H9 (cell line): ENCODE data around the gene UMAD1. TPM values are rescaled to one million over a fixed set of nuclear protein-coding genes. Genes with fewer than 3 reads are reported as not detected.

Experiments used
- DNase-seq: peaks from one replicate; pipeline ENCODE4 v3.0.0-alpha.2; 2017
- H2AFZ ChIP-seq: one replicate; pipeline ENCODE4 v1.6.1; 2013; ENCODE audit warnings: mild to moderate bottlenecking, low read length, control low read depth, moderate library complexity
- H2AK5ac ChIP-seq: 2 replicates; pipeline ENCODE4 v1.6.1; 2013; ENCODE audit warnings: low read length, control low read depth, mixed read lengths; ENCODE audit not compliant: insufficient read length
- H2BK120ac ChIP-seq: one replicate; pipeline ENCODE4 v1.6.1; 2013; ENCODE audit warnings: low read depth, mild to moderate bottlenecking, low read length, control low read depth, inconsistent platforms; ENCODE audit not compliant: poor library complexity, severe bottlenecking
- H2BK12ac ChIP-seq: 2 replicates; pipeline ENCODE4 v1.6.1; 2013; ENCODE audit warnings: low read length, control low read depth, mixed read lengths, low read depth; ENCODE audit not compliant: insufficient read length
- H2BK15ac ChIP-seq: 2 replicates; pipeline ENCODE4 v1.6.1; 2013; ENCODE audit warnings: low read depth, low read length, control low read depth
- H2BK20ac ChIP-seq: one replicate; pipeline ENCODE4 v1.6.1; 2013; ENCODE audit warnings: low read depth, mild to moderate bottlenecking, low read length, control low read depth, inconsistent platforms; ENCODE audit not compliant: poor library complexity, severe bottlenecking
- H2BK5ac ChIP-seq: 2 replicates; pipeline ENCODE4 v1.6.1; 2013; ENCODE audit warnings: low read length, control low read depth, mixed read lengths; ENCODE audit not compliant: insufficient read length
- H3K14ac ChIP-seq: 2 replicates; pipeline ENCODE4 v1.6.1; 2013; ENCODE audit warnings: low read length, control low read depth; ENCODE audit not compliant: insufficient read depth
- H3K18ac ChIP-seq: 2 replicates; pipeline ENCODE4 v1.6.1; 2013; ENCODE audit warnings: low read depth, mild to moderate bottlenecking, mixed read lengths, low read length, control low read depth; ENCODE audit not compliant: insufficient read length
- H3K23ac ChIP-seq: 2 replicates; pipeline ENCODE4 v1.6.1; 2013; ENCODE audit warnings: low read length, control low read depth, mixed read lengths, low read depth; ENCODE audit not compliant: insufficient read length
- H3K23me2 ChIP-seq: 2 replicates; pipeline ENCODE4 v1.6.1; 2013; ENCODE audit warnings: low read depth, mild to moderate bottlenecking, mixed read lengths, low read length, control low read depth; ENCODE audit not compliant: insufficient read length, poor library complexity, severe bottlenecking
- H3K27ac ChIP-seq: 2 replicates; pipeline ENCODE4 v1.5.1; 2013; ENCODE audit warnings: low read length, control low read depth, mixed read lengths, low read depth; ENCODE audit not compliant: insufficient read length
- H3K27me3 ChIP-seq: 2 replicates; pipeline ENCODE4 v1.6.1; 2013; ENCODE audit warnings: low read length, control low read depth, inconsistent platforms; ENCODE audit not compliant: insufficient read depth
- H3K4ac ChIP-seq: 2 replicates; pipeline ENCODE4 v1.6.1; 2013; ENCODE audit warnings: low read depth, mild to moderate bottlenecking, control low read depth, inconsistent platforms, low read length, moderate library complexity
- H3K4me1 ChIP-seq: 2 replicates; pipeline ENCODE4 v1.6.1; 2013; ENCODE audit warnings: low read length, control low read depth, inconsistent platforms; ENCODE audit not compliant: insufficient read depth
- H3K4me2 ChIP-seq: 2 replicates; pipeline ENCODE4 v1.6.1; 2013; ENCODE audit warnings: low read length, control low read depth, mixed read lengths; ENCODE audit not compliant: insufficient read length, insufficient read depth
- H3K56ac ChIP-seq: 2 replicates; pipeline ENCODE4 v1.6.1; 2013; ENCODE audit warnings: low read depth, mild to moderate bottlenecking, mixed read lengths, low read length, control low read depth; ENCODE audit not compliant: insufficient read length
- H3K79me1 ChIP-seq: 2 replicates; pipeline ENCODE4 v1.6.1; 2013; ENCODE audit warnings: low read depth, mild to moderate bottlenecking, moderate library complexity, low read length, control low read depth, inconsistent platforms; ENCODE audit not compliant: insufficient read depth, poor library complexity, severe bottlenecking
- H3K79me2 ChIP-seq: 2 replicates; pipeline ENCODE4 v1.6.1; 2013; ENCODE audit warnings: low read length, control low read depth, inconsistent platforms; ENCODE audit not compliant: insufficient read depth
- H3K9ac ChIP-seq: 2 replicates; pipeline ENCODE4 v1.6.1; 2013; ENCODE audit warnings: low read length, control low read depth, mixed read lengths; ENCODE audit not compliant: insufficient read length; ENCODE audit errors: extremely low read depth
- H3K9me3 ChIP-seq: one replicate; pipeline ENCODE4 v1.6.1; 2013; ENCODE audit warnings: low read depth, low read length, inconsistent platforms; ENCODE audit not compliant: control insufficient read depth
- H3T11ph ChIP-seq: one replicate; pipeline ENCODE4 v1.6.1; 2013; ENCODE audit warnings: mild to moderate bottlenecking, low read length, control low read depth, inconsistent platforms
- H4K20me1 ChIP-seq: one replicate; pipeline ENCODE4 v1.6.1; 2013; ENCODE audit not compliant: control insufficient read depth, insufficient read length, insufficient read depth
- H4K5ac ChIP-seq: 2 replicates; pipeline ENCODE4 v1.6.1; 2013; ENCODE audit warnings: low read depth, mild to moderate bottlenecking, mixed read lengths, low read length, control low read depth; ENCODE audit not compliant: insufficient read length
- H4K8ac ChIP-seq: replicated peaks from 2 replicates; pipeline ENCODE4 v1.6.1; 2013; ENCODE audit warnings: low read length, control low read depth, mixed read lengths, low read depth; ENCODE audit not compliant: insufficient read length
- H4K91ac ChIP-seq: 2 replicates; pipeline ENCODE4 v1.6.1; 2013; ENCODE audit warnings: low read depth, mild to moderate bottlenecking, moderate library complexity, mixed read lengths, low read length, control low read depth; ENCODE audit not compliant: insufficient read length
- H3K27ac Mint-ChIP-seq, 3 experiments: 2 replicates in 2 of 3; 3 replicates in 1 of 3; pipeline ENCODE4 v1.8.0; 2020 to 2021; ENCODE audit warnings: mixed read lengths in 3 of 3, mild to moderate bottlenecking in 1 of 3, moderate library complexity in 1 of 3
- H3K27me3 Mint-ChIP-seq: 2 replicates; pipeline ENCODE4 v1.8.0; 2021; ENCODE audit warnings: low read depth, mild to moderate bottlenecking, moderate library complexity, mixed read lengths
- H3K36me3 Mint-ChIP-seq, 3 experiments: 2 replicates in 2 of 3; 3 replicates in 1 of 3; pipeline ENCODE4 v1.8.0; 2020 to 2021; ENCODE audit warnings: low read depth in 3 of 3, mixed read lengths in 3 of 3; ENCODE audit not compliant: insufficient read depth in 1 of 3
- H3K4me1 Mint-ChIP-seq, 2 experiments: 2 replicates each; pipeline ENCODE4 v1.8.0; 2020; ENCODE audit warnings: mixed read lengths in 2 of 2
- H3K4me3 Mint-ChIP-seq, 2 experiments: 2 replicates in 1 of 2; 3 replicates in 1 of 2; pipeline ENCODE4 v1.8.0; 2020 to 2021; ENCODE audit warnings: mild to moderate bottlenecking in 2 of 2, mixed read lengths in 2 of 2, moderate library complexity in 1 of 2
- H3K9me3 Mint-ChIP-seq, 2 experiments: 2 replicates in 1 of 2; 3 replicates in 1 of 2; pipeline ENCODE4 v1.8.0; 2020; ENCODE audit warnings: mild to moderate bottlenecking in 2 of 2, mixed read lengths in 2 of 2, moderate library complexity in 1 of 2
- CTCF ChIP-seq: fragments of 200-600 bp; sonication (generic); conservative IDR thresholded peaks from 3 replicates; pipeline ENCODE4 v1.8.0; 2021; ENCODE audit warnings: antibody characterized with exemption, mild to moderate bottlenecking
- WGBS: extraction: QIAGEN DNeasy Blood & Tissue Kit; methylation state at CpG from one replicate; pipeline ENCODE4 v1.1.7; 2013; ENCODE audit warnings: missing lambda C conversion rate, low lambda C conversion rate, mixed read lengths; ENCODE audit not compliant: insufficient read length; ENCODE audit errors: extremely low coverage; 5-methylcytosine and 5-hydroxymethylcytosine counted together
- total RNA-seq: library from RNA; stranded (reverse); gene quantifications from 2 replicates; pipeline ENCODE4 v1.2.1, GENCODE V29; 2021

Gene UMAD1
- total RNA-seq, 1 experiment from 2014 or later: 8.9 TPM

GRCh38 chr7:7913504-7913903 is 273.0 kb downstream of the UMAD1 start:
- Histone ChIP-seq H4K8ac (no peak overlapping the region), H2AK5ac (no peak overlapping the region), H2BK12ac (no peak overlapping the region), H4K91ac (no peak overlapping the region), H2BK20ac (no peak overlapping the region), H3K79me1 (no peaks in the 10 kb centered on the region), H3K23ac (no peak overlapping the region), H2BK120ac (no peak overlapping the region), H3K27me3 (no peaks in the 10 kb centered on the region), H3K56ac (no peak overlapping the region), H3K4me1 (peaks cover 9% of the 10 kb centered on the region), H2BK15ac (no peak overlapping the region), H2AFZ (no peak overlapping the region), H3K27ac (no peak overlapping the region), H3K14ac (no peak overlapping the region), H3K9me3 (no peaks in the 10 kb centered on the region), H3K18ac (no peak overlapping the region), H2BK5ac (no peak overlapping the region), H4K20me1 (no peaks in the 10 kb centered on the region), H3K79me2 (no peaks in the 10 kb centered on the region), H3K23me2 (no peaks in the 10 kb centered on the region), H3K4ac (no peak overlapping the region), H3T11ph (no peak overlapping the region), H3K9ac (no peak overlapping the region), H3K4me2 (no peak overlapping the region), H4K5ac (no peak overlapping the region)
- Mint-ChIP-seq H3K9me3 (no peaks in the 10 kb centered on the region), H3K36me3 (no peaks in the 10 kb centered on the region; a peak in 1 of 7 replicates), H3K4me3 (no peak overlapping the region), H3K4me1 (peaks cover 36 to 54% of the 10 kb centered on the region in 2 experiments), H3K27me3 (no peaks in the 10 kb centered on the region), H3K27ac (peak overlapping the region in 1 of 3 experiments; percentile 46; a peak in 1 of 7 replicates)
- no peak for DNase-seq
- no peak for TF ChIP-seq CTCF
- no CpG with 5 or more reads among the region's 3 CpGs for WGBS
